GM18526 (cell line): ENCODE results near the gene BRPF3.

Source experiments
- POLR2A ChIP-seq: IDR thresholded peaks from 3 replicates; pipeline ENCODE4 v1.6.1; 2011; ENCODE audit not compliant: insufficient read length; ENCODE audit errors: extremely low read depth

The BRPF3 gene

DNA sequence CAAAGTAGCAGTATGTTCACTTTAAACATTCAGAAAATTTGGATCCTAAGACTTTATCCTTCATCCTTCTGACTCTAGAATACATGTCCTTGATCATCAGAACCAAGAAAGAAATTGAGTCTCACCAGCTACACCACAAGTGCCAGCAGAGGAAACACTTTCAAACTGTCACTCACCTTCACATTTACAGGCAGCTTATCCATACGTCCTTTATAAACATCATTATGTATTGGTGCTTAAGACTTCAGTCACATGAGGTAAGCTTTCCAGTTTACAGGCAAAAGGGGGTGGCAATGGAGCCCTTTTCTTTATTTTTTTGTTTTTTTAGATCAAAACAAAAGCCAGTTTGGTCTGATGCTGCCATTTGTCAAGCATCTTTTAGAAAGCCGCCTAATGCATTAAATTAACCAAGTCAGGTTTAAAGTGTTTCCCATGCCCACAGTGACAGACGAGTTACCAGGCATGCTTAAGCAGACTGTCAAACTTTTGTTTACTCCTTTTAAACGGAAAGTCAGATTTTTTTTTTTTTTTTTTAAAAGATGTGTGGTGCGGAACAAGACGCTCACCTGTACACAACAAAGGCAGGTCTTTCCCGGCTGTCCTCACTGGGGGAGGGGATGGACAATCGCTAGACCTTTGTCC, 952 bp upstream of the BRPF3 start:
- no peak for TF ChIP-seq POLR2A

DNA sequence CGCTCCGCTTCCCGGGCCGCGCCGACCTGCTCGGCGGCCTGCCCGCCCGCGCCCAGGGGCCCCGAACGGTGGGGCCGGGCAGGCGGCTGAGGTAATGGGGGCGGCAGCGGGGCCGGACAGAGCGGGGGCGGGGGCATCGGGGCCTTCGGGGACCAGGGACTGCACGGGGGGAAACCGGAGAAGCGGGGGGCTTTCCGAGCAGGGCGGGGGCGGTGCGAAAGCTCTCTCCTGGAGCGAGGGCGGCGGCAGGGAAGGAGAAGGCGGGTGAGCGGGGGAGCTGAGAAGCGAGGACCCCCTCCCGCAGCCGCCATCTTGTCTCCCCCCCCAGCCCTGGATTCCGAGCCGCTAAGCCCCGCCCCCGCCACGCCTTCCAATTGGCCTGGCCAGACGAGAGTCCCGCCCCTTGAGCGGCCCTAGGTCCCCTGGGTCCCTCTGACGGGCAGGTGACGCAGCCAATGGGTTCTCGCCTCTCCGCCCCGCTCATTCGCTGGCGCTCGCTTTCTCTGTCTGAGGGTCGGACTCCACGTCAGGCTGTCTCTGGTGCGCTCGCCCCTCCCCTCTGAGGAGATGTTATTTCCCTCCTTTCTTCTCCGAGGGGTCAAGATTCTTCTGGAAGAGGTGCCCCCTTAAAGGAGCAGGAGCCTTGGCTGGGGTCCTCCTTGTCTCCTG, 470 bp downstream of the BRPF3 start:
- peak; percentile 52 for TF ChIP-seq POLR2A

DNA sequence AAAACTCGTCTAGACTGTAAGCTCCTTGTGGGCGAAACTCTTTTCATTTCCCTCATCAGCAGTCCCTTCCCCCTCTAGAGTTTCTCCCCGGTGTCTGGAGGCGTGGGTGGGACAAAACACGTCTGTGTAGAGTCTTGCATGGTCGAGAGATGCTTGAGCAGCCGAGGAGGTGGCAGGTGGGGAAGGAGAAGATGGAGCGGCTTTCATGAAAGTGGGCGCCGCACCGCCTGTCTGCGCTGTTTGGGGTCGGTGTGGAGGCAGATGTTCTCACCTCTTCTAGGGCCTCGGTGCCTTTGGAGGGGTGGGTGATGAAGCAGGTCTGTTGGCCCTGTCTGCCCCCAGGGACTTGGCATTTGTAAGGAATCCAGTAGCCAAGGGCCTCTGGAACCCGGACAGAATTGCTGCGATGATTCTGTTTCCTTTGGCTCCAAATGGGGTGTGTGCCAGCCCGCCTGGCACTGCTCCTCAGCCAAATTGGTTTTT, 1.2 kb downstream of the BRPF3 start:
- no peak for TF ChIP-seq POLR2A

DNA sequence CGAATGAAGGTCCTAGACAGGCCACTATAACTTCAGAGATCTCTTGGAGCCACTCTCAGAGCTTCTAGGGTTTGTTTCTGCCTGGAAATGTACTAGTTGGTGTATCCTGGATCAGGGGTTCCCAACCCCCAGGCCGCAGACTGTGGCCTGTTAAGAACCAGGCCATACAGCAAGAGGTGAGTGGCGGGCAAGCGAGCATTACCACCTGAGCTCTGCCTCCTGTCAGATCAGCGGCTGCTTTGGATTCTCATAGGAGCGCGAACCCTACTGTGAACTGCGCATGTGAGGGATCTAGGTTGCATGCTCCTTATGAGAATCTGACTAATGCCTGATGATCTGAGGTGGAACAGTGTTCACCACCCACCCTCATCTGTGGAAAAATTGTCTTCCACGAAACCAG, 2.4 kb downstream of the BRPF3 start:
- TF ChIP-seq POLR2A = no peak

DNA sequence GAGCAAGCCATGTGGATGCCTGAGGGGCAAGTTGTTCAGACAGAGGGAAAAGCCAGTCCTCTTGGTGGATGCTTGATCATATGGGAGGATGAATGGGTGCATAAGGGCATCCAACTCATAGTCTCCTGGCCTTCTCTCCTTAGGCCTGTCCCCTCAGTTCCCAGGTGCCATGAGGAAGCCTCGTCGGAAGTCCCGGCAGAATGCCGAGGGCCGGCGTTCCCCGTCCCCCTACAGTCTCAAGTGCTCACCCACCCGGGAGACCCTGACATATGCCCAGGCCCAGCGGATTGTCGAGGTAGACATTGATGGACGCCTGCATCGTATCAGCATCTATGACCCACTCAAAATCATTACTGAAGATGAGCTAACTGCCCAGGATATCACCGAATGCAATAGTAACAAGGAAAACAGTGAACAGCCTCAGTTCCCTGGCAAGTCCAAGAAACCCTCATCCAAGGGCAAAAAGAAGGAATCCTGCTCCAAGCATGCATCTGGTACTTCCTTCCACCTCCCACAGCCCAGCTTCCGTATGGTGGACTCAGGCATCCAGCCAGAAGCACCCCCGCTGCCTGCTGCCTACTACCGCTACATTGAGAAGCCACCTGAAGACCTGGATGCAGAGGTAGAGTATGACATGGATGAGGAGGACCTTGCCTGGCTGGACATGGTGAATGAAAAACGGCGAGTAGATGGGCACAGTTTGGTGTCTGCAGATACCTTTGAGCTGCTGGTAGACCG, 3.8 kb downstream of the BRPF3 start:
- TF ChIP-seq POLR2A = no peak

DNA sequence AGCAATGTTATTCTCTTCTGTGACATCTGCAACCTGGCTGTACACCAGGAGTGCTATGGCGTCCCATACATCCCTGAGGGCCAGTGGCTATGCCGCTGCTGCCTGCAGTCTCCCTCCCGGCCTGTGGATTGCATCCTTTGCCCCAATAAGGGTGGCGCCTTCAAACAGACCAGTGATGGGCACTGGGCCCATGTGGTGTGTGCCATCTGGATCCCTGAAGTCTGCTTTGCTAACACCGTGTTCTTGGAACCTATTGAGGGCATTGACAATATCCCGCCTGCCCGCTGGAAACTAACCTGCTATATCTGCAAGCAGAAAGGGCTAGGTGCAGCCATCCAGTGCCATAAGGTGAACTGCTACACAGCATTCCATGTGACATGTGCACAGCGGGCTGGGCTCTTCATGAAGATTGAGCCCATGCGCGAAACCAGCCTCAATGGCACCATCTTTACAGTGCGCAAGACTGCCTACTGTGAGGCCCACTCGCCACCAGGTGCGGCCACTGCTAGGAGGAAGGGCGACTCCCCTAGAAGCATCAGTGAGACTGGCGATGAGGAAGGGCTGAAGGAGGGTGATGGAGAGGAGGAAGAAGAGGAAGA, 4.6 kb downstream of the BRPF3 start:
- TF ChIP-seq POLR2A = no peak

DNA sequence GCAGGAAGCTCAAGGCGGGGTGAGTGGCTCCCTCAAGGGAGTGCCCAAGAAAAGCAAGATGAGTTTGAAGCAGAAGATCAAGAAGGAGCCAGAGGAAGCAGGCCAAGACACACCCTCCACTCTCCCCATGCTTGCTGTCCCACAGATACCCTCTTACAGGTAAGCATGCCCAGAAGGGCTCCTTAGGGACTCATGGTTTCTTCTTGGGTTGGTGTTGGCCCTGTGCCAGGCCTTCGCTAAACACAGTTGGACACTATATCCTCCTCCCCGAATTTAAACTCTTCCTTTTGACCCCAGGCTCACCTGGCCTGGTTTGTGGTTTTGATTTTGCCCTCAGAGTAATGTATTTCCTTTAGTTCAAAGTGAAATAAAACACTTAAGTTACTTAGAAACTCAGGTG, 5.1 kb downstream of the BRPF3 start:
- no peak for TF ChIP-seq POLR2A

DNA sequence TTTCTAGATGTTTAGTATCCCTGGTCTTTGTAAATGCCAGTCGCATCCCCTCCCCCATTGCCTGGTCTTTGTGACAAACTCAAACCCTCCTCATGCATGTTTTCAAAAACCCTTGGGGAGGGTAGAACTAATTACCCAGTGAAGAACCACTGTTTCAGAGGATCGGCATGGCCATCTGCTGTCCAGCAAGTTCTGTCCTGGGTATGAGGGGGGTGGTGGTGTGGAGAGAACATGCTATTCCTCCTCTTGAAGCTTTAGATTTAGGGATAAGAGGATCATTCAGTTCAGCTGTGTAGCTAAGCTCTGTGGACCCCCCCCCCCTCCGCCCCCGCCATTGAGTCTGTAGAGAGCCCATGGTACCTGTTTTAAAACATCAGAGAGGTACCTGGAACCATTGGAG, 5.6 kb downstream of the BRPF3 start:
- TF ChIP-seq POLR2A = no peak

DNA sequence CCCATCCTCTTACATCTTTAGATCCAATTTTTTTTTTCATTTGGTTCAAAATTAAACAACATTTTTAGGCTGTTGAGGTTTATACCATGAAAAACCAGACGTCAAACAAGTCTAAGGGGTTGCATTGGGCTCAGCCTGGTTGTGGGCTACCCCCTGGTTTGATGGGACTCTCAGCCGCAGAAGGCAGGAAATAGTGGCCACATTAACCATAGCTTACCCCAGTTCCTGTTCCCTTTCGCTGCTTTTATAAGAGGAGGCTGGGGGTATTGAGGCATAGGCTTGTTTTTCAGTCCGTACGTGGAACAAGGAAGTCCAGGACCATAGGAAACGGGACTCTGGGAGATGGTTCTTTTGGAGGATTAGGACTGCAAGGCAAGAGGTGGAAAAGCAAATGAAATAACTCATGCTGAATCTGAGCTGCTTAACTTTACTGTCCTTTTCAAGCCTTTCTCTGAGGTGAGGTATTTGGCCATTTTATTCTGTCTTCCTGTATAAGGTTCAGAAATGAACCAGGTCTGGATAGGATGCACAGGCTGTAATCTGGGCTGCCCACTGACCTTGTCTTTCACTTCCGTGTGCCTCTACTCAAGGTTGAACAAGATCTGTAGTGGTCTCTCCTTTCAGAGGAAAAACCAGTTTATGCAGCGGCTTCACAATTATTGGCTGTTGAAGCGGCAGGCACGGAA, 7.7 kb downstream of the BRPF3 start:
- TF ChIP-seq POLR2A = no peak

DNA sequence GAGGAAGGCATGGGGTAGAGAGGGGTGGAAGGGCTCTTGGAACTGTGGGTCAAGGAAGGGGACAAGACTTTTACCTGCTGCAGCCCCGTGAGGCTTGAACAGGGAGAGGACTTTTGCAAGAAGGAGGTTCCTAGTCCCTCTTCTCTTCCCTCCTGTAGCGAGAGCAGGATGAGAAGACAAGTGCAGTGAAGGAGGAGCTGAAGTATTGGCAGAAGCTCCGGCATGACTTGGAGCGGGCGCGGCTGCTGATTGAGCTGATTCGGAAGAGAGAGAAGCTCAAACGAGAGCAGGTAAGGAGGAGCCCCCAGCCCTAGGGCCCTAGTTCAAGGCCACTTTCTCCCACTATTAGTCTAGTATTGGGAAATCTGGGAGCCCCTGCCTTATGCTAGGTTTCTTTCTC, 10.6 kb downstream of the BRPF3 start:
- TF ChIP-seq POLR2A = no peak

DNA sequence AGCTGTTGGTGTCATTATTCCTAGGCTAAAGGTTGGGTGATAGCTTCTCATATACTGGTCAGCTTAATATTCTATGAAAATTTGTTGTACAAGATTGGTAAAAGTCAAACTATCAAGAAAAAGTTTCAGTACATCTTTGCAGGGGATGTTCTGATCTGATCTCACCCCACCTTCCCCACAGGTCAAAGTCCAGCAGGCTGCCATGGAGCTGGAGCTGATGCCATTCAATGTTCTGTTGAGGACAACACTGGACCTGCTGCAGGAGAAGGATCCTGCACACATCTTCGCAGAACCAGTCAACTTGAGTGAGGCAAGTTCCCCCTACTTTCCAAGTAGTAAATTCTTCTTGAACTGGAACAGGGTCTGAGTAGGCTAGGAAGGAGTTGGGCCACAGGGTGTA, 13.1 kb downstream of the BRPF3 start:
- TF ChIP-seq POLR2A = no peak

DNA sequence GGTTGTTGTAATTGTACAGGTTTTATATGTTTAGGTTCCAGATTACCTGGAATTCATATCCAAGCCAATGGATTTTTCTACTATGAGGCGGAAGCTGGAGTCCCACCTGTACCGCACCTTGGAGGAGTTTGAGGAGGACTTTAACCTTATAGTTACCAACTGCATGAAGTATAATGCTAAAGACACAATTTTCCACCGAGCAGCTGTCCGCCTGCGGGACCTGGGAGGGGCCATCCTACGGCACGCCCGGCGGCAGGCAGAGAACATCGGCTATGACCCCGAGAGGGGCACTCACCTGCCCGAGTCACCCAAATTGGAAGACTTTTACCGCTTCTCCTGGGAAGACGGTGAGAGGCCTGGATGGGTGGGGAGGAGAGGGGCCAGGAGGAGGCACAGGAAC, 13.6 kb downstream of the BRPF3 start:
- no peak for TF ChIP-seq POLR2A

DNA sequence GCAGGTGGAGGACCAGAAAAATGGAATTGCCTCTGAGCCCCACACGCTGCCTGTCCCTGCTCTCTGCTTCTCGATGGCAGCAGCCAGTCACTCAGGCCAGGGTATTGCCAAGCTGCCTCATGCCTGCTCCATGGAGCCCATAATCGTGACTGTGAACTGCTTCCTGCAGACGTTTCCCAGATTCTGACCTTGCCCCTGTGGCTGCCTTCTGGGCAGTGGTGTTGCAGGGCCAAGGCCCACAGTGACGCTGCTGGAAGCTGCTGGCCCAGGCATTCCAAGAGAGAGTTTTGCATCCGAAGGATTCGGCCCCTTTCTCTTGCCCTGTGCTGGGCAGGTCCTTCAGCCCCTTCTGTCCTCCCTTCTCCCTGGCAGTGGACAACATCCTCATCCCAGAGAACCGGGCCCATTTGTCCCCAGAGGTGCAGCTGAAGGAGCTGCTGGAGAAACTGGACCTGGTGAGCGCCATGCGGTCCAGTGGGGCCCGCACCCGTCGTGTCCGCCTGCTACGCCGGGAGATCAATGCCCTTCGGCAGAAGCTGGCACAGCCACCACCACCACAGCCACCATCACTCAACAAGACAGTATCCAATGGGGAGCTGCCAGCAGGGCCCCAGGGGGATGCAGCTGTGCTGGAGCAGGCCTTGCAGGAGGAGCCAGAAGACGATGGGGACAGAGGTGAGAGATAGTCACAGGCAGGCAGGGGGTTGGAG, 14.5 kb downstream of the BRPF3 start:
- TF ChIP-seq POLR2A = no peak

DNA sequence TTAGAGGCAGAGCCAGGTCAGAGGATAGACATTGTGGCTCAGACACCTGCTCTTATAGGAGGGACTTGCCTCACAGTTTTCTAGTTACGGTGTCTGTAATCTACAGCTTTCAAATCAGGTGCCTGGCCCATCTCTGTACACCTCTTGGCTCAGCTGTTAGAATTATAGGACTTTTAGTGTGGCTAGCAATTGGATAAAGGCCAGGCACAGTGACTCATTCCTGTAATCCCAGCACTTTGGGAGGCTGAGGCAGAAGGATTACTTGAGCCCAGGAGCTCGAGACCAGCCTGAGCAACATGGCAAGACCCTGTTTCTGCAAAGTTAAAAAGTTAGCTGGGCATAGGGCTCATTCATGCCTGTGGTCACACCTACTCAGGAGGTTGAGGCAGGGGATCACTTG, 20.0 kb downstream of the BRPF3 start:
- TF ChIP-seq POLR2A = no peak

DNA sequence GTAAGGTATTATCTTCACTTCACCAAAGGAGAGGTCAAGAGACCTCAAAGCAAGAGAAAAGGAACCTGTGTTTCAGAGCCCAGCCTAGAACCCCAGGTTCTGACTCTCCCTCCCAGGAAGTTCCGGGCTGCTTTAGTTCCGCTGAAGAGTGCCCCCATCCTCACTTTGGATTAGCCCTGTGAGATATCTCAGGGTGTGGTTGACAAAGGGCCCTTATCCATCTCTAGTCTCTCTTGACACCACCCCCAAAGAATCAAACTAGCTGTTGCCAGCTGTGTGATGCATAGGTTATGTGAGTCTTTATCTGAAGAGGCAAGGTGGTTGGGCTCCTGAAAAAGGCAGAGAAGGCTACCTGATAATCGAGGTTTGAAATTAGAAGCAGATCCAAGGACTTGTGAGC, 20.6 kb downstream of the BRPF3 start:
- no peak for TF ChIP-seq POLR2A
